AG09319 (cell line): ENCODE results near the gene INSM2.

Experiments used
- DNase-seq: peaks from one replicate; pipeline ENCODE4 v3.0.0-alpha.2; 2010; ENCODE audit warnings: low read depth; ENCODE audit errors: extremely low read depth
- CTCF ChIP-seq: IDR thresholded peaks from 2 replicates; pipeline ENCODE4 v1.5.1; 2011; ENCODE audit warnings: low read depth, mild to moderate bottlenecking, inconsistent platforms, low read length, moderate library complexity

INSM2 gene

GRCh38 chr14:35539969-35540368 is 6.0 kb downstream of the INSM2 start:
- no peak for DNase-seq

GRCh38 chr14:35543006-35543405 is 9.0 kb downstream of the INSM2 start:
- TF ChIP-seq CTCF, result no peak
- no peak for DNase-seq

More at GRCh38 chr14:35539969-35540368, 6.0 kb downstream of the INSM2 start:
- no peak for TF ChIP-seq CTCF

- DNase-seq, result no peak
- no peak for TF ChIP-seq CTCF
Observed at GRCh38 chr14:35549551-35549950, 15.6 kb downstream of the INSM2 start.

- DNase-seq, result no peak
- TF ChIP-seq CTCF, result no peak
Observed at GRCh38 chr14:35551081-35551480, 17.1 kb downstream of the INSM2 start.

GRCh38 chr14:35553808-35554207 is 19.8 kb downstream of the INSM2 start:
- no peak for DNase-seq

GRCh38 chr14:35556548-35556947 is 22.6 kb downstream of the INSM2 start:
- no peak for DNase-seq
- TF ChIP-seq CTCF, result no peak

More at GRCh38 chr14:35553808-35554207, 19.8 kb downstream of the INSM2 start:
- no peak for TF ChIP-seq CTCF

- DNase-seq, result no peak
- no peak for TF ChIP-seq CTCF
Observed at GRCh38 chr14:35557221-35557747, 23.3 kb downstream of the INSM2 start.
